Measurements from ENCODE around the gene TRIM31. TPM values are rescaled to one million over a fixed set of nuclear protein-coding genes. Genes with fewer than 3 reads are reported as not detected.

Gene TRIM31
- total RNA-seq, 1 donor from 2014 or later: not detected

DNA sequence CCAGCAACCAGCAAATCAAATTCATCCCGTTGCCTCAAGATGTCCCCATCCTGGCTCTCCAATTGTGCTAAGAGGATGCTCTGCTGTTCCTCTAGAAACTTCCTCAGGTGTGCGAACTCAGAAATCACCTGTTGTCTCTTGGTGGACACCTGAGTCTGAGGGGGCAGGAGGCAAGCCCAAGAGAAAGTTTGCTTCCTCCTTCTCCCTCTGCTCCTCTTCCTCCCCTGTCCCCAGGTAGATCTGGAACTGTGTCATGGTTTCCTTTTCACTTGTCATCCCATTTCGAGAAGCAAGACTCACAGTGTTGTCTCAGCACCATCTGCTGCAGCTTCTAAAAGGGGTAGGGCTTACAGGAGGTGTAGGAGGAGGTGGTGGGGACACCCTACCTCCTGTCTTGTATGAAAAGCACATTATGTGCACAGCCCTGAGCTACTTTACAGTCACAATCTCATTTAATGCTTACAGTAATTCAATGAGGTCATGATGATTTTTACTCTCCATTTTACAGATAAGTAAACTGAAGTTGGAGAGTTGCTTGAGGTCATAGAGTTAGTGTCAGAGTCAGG, 45.7 kb upstream of the TRIM31 start:
- H3K4me1 ChIP-seq: peaks cover 0 to 3% of the 10 kb centered on the region in 2 donors
- no peak for DNase-seq (ENCODE audit: low spot score in 2 of 2)
- TF ChIP-seq, protein P1, sequence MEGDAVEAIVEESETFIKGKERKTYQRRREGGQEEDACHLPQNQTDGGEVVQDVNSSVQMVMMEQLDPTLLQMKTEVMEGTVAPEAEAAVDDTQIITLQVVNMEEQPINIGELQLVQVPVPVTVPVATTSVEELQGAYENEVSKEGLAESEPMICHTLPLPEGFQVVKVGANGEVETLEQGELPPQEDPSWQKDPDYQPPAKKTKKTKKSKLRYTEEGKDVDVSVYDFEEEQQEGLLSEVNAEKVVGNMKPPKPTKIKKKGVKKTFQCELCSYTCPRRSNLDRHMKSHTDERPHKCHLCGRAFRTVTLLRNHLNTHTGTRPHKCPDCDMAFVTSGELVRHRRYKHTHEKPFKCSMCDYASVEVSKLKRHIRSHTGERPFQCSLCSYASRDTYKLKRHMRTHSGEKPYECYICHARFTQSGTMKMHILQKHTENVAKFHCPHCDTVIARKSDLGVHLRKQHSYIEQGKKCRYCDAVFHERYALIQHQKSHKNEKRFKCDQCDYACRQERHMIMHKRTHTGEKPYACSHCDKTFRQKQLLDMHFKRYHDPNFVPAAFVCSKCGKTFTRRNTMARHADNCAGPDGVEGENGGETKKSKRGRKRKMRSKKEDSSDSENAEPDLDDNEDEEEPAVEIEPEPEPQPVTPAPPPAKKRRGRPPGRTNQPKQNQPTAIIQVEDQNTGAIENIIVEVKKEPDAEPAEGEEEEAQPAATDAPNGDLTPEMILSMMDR (IDR thresholded peaks at IDR 0.05): no peak

DNA sequence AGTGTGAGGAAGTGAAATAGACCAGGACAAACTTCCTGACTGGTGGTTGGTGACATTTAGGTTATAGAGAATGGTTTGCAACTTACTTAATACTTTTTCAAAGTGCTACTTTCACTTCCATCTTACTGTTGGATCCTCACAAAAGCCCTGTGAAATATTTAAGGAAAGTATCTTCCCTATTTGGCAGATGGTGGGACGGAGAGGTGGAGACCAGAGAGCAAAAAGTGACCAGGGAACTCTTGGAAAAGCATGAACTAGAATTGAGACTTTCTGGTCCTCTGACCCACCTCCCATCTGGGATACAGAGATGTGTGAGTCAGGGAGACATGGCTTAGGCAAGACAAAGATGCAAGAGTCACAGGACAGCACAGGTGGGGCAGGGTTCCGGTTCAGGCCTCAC, 45.1 kb upstream of the TRIM31 start:
- TF ChIP-seq, protein P1 (IDR thresholded peaks at IDR 0.05): no peak
- H3K4me3 ChIP-seq: no peak overlapping the region
- intact Hi-C loops (cut with DNase I): no loop called here
- no peaks in the 10 kb centered on the region for H3K9me3 ChIP-seq
- H3K4me1 ChIP-seq: peaks cover 0 to 3% of the 10 kb centered on the region in 2 donors
- DNase-seq (ENCODE audit: low spot score in 2 of 2): no peak
- no peak overlapping the region for H3K27ac ChIP-seq
- H3K27me3 ChIP-seq: no peaks in the 10 kb centered on the region
- no peaks in the 10 kb centered on the region for H3K36me3 ChIP-seq

More for the DNA sequence above, 45.7 kb upstream of the TRIM31 start:
- Histone ChIP-seq H3K27ac (no peak overlapping the region), H3K4me3 (no peak overlapping the region), H3K9me3 (no peaks in the 10 kb centered on the region), H3K27me3 (no peaks in the 10 kb centered on the region), H3K36me3 (no peaks in the 10 kb centered on the region)
- intact Hi-C loops (cut with DNase I): no loop called here

DNA sequence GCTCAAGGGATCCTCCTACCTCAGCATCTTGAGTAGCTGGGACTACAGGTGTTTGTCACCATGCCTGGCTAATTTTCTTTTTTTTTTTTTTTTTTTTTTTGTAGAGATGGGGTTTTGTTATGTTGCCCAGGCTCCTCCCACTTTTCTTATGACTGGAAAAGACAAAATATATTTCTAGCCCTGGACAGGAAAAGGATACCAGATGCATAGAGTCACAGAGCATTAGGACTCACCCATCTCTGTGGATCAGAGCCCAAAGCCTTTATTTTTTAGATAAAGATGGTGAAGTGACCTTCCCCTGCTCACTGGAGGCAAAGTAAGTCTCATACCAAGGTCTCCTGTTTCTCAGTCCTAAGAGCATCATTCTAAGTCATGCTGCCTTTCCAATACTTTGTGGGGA, 44.7 kb upstream of the TRIM31 start:
- TF ChIP-seq, protein P1 (IDR thresholded peaks at IDR 0.05): no peak
- Histone ChIP-seq H3K4me3 (no peak overlapping the region), H3K36me3 (no peaks in the 10 kb centered on the region), H3K27ac (no peak overlapping the region), H3K27me3 (no peaks in the 10 kb centered on the region), H3K9me3 (no peaks in the 10 kb centered on the region), H3K4me1 (peaks cover 0 to 3% of the 10 kb centered on the region in 2 donors)
- no peak for DNase-seq (ENCODE audit: low spot score in 2 of 2)
- intact Hi-C loops (cut with DNase I): no loop called here

GRCh38 chr6:30156774-30157173, 43.9 kb upstream of the TRIM31 start:
- H3K4me1 ChIP-seq: peaks cover 0 to 3% of the 10 kb centered on the region in 2 donors
- TF ChIP-seq, protein P1 (IDR thresholded peaks at IDR 0.05): no peak

DNA sequence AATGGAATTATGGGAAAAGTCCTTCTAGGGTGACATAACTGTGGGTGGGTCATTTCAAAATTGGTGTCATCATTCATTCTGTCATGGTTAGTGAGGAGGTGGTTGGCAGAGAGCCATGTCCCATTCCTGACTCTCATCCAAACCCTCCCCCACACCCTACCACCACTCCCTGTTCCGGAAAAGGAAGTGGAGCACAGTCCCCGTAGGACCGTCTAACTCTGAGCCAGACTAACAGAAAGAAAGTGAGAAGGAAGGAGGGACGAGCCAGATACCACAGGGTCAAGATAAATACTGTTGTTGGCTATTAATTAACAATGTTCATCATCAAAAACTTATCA, 43.3 kb upstream of the TRIM31 start:
- H3K4me1 ChIP-seq: peaks cover 0 to 3% of the 10 kb centered on the region in 2 donors
- no peaks in the 10 kb centered on the region for H3K27me3 ChIP-seq
- no peak overlapping the region for H3K27ac ChIP-seq
- TF ChIP-seq, protein P1 (IDR thresholded peaks at IDR 0.05): no peak
- intact Hi-C loops (cut with DNase I): no loop called here
- H3K4me3 ChIP-seq: no peak overlapping the region
- DNase-seq (ENCODE audit: low spot score in 2 of 2): no peak
- no peaks in the 10 kb centered on the region for H3K36me3 ChIP-seq
- H3K9me3 ChIP-seq: no peaks in the 10 kb centered on the region

More at GRCh38 chr6:30156774-30157173, 43.9 kb upstream of the TRIM31 start:
- DNase-seq (ENCODE audit: low spot score in 2 of 2): no peak
- intact Hi-C loops (cut with DNase I): no loop called here
- Histone ChIP-seq H3K36me3 (no peaks in the 10 kb centered on the region), H3K27ac (no peak overlapping the region), H3K4me3 (no peak overlapping the region), H3K27me3 (no peaks in the 10 kb centered on the region), H3K9me3 (no peaks in the 10 kb centered on the region)

Data from ascending aorta (tissue), 2 donors.